ENCODE measurements around the gene PHTF1. TPM values are rescaled to one million over a fixed set of nuclear protein-coding genes. Genes with fewer than 3 reads are reported as not detected.

The PHTF1 gene
- total RNA-seq, 4 donors from 2014 or later = 10.0 to 14.8 (median 11.1) TPM

- no peak overlapping the region for H3K4me3 ChIP-seq
- H3K9me3 ChIP-seq = no peaks in the 10 kb centered on the region
- TF ChIP-seq POLR2A (IDR thresholded peaks at IDR 0.05) (no peak), POLR2AphosphoS5 (IDR thresholded peaks at IDR 0.05) (no peak), EP300 (IDR thresholded peaks at IDR 0.05) (no peak)
- TF ChIP-seq, protein P1, sequence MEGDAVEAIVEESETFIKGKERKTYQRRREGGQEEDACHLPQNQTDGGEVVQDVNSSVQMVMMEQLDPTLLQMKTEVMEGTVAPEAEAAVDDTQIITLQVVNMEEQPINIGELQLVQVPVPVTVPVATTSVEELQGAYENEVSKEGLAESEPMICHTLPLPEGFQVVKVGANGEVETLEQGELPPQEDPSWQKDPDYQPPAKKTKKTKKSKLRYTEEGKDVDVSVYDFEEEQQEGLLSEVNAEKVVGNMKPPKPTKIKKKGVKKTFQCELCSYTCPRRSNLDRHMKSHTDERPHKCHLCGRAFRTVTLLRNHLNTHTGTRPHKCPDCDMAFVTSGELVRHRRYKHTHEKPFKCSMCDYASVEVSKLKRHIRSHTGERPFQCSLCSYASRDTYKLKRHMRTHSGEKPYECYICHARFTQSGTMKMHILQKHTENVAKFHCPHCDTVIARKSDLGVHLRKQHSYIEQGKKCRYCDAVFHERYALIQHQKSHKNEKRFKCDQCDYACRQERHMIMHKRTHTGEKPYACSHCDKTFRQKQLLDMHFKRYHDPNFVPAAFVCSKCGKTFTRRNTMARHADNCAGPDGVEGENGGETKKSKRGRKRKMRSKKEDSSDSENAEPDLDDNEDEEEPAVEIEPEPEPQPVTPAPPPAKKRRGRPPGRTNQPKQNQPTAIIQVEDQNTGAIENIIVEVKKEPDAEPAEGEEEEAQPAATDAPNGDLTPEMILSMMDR (IDR thresholded peaks at IDR 0.05) = no peak
- WGBS, 2 donors (ENCODE audit: low coverage in 1 of 2) = 93 to 96% methylated on average over 4 of the region's 4 CpGs
- H3K4me1 ChIP-seq = peaks cover 0 to 7% (median 0%) of the 10 kb centered on the region in 3 donors
- H3K36me3 ChIP-seq = peaks cover 0 to 26% of the 10 kb centered on the region in 2 donors
- ATAC-seq = no peak
- no peak overlapping the region for H3K27ac ChIP-seq
- no peaks in the 10 kb centered on the region for H3K27me3 ChIP-seq
These were observed 86.8 kb downstream of the PHTF1 start for GRCh38 chr1:113672491-113672890.

DNA sequence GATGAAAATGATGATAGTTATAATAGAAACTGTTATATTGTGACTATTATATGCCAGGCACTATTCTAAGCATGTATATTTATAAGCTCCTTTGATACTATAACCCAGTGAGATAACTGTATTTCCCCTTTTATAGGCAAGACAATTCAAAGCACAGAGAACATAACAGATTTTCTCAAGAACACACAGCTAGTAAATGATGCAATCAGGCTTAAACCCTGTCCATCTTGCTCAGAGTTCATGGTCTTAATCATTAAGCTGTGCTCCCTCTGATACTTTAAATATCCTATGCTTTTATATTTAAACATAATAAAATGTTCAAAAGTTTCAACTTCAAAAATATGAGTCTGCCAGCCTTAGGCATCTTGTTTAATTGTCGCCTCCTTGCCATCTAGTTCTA, 88.6 kb downstream of the PHTF1 start:
- Histone ChIP-seq H3K9me3 (no peaks in the 10 kb centered on the region), H3K27me3 (no peaks in the 10 kb centered on the region), H3K4me3 (no peak overlapping the region), H3K36me3 (peaks cover 0 to 35% of the 10 kb centered on the region in 2 donors), H3K4me1 (no peaks in the 10 kb centered on the region), H3K27ac (no peak overlapping the region)
- WGBS, 2 donors (ENCODE audit: low coverage in 1 of 2) = 80 to 100% methylated on average over 1 of the region's 1 CpG
- no peak for ATAC-seq
- TF ChIP-seq EP300 (IDR thresholded peaks at IDR 0.05) (no peak), POLR2A (IDR thresholded peaks at IDR 0.05) (no peak), POLR2AphosphoS5 (IDR thresholded peaks at IDR 0.05) (no peak)
- TF ChIP-seq, protein P1 (IDR thresholded peaks at IDR 0.05) = no peak

DNA sequence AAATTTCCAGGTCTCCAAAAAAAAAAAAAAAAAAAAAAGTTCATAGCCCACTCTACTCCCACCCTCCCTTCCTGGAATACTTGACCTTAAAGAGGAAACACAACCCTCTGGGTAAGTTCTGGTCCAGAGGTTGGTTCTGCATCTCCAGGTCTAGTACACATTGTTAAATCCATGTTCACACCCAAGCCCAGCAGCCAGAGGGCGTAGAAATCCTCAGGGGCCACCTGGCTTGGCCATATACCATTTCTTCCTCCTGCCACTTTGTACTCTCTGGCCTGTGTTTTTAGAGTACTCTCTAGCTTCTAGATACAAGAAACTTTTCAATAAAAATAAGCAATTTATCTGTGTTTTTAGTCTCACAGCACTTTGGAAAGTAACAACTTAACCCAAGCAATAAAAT, 89.3 kb downstream of the PHTF1 start:
- Histone ChIP-seq H3K4me1 (no peaks in the 10 kb centered on the region), H3K27me3 (no peaks in the 10 kb centered on the region), H3K27ac (no peak overlapping the region), H3K9me3 (no peaks in the 10 kb centered on the region), H3K4me3 (no peak overlapping the region), H3K36me3 (peaks cover 0 to 35% of the 10 kb centered on the region in 2 donors)
- TF ChIP-seq, protein P1 (IDR thresholded peaks at IDR 0.05) = no peak
- TF ChIP-seq POLR2A (IDR thresholded peaks at IDR 0.05) = no peak
- 100% methylated on average over 1 of the region's 1 CpG for WGBS, 2 donors (ENCODE audit: low coverage in 1 of 2)
- ATAC-seq = no peak

DNA sequence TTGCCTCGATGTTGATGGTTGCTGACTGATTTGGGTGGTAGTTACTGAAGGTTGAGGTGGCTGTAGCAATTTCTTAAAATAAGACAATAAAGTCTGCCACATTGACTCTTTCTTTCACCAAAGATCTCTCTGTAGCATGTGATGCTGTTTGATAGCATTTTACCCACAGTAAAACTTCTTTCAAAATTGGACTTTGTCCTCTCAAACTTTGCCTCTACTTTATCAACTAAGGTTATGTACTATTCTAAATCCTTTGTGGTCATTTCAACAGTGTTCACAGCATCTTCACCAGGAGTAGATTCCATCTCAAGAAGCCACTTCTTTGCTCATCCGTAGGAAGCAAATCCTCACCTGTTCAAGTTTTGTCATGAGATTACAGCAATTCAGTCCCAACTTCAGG, 93.2 kb downstream of the PHTF1 start:
- H3K9me3 ChIP-seq = no peaks in the 10 kb centered on the region
- ATAC-seq = no peak
- peaks cover 0 to 9% of the 10 kb centered on the region in 2 donors for H3K36me3 ChIP-seq
- H3K27me3 ChIP-seq = no peaks in the 10 kb centered on the region
- no peak overlapping the region for H3K27ac ChIP-seq
- WGBS, 2 donors (ENCODE audit: low coverage in 1 of 2) = 100% methylated on average over 2 of the region's 2 CpGs
- TF ChIP-seq POLR2AphosphoS5 (IDR thresholded peaks at IDR 0.05) (no peak), POLR2A (IDR thresholded peaks at IDR 0.05) (no peak), EP300 (IDR thresholded peaks at IDR 0.05) (no peak)
- TF ChIP-seq, protein P1 (IDR thresholded peaks at IDR 0.05) = no peak
- H3K4me3 ChIP-seq = no peak overlapping the region
- no peaks in the 10 kb centered on the region for H3K4me1 ChIP-seq

GRCh38 chr1:113665071-113665470, 94.2 kb downstream of the PHTF1 start:
- H3K9me3 ChIP-seq = no peaks in the 10 kb centered on the region
- peaks cover 0 to 9% of the 10 kb centered on the region in 2 donors for H3K36me3 ChIP-seq
- H3K27ac ChIP-seq = no peak overlapping the region
- H3K4me1 ChIP-seq = peaks cover 0 to 2% (median 0%) of the 10 kb centered on the region in 3 donors
- TF ChIP-seq EP300 (IDR thresholded peaks at IDR 0.05) = no peak
- TF ChIP-seq, protein P1 (IDR thresholded peaks at IDR 0.05) = no peak
- no peak for TF ChIP-seq POLR2AphosphoS5 (IDR thresholded peaks at IDR 0.05)
- no peak for TF ChIP-seq POLR2A (IDR thresholded peaks at IDR 0.05)
- no peak for ATAC-seq
- H3K27me3 ChIP-seq = no peaks in the 10 kb centered on the region
- no peak overlapping the region for H3K4me3 ChIP-seq

Data from gastroesophageal sphincter (tissue), 4 donors.